ENCODE data around the gene TAL1. TPM values are rescaled to one million over a fixed set of nuclear protein-coding genes. Genes with fewer than 3 reads are reported as not detected.
"Not testable (repeated sequence)": the region's sequence is repeated elsewhere in the genome, so short reads cannot be mapped to it uniquely, and the experiment has no call there.

TAL1 gene
- total and polyA plus RNA-seq, 2 experiments from 2014 or later = not detected

- not testable (repeated sequence) for ATAC-seq; H3K4me3 ChIP-seq; H3F3A ChIP-seq (replicated peaks; ENCODE audit: low read depth); H2AFZ ChIP-seq; H3K36me3 ChIP-seq (ENCODE audit: insufficient read depth); H3K9me3 Mint-ChIP-seq; H3K79me2 ChIP-seq (replicated peaks; ENCODE audit: insufficient read depth); H3K4me3 Mint-ChIP-seq; H3K27ac ChIP-seq (ENCODE audit: low read depth); H3K36me3 Mint-ChIP-seq (ENCODE audit: low read depth); H4K20me1 ChIP-seq (replicated peaks; ENCODE audit: insufficient read depth); H3K27ac Mint-ChIP-seq; H3K9me2 ChIP-seq (ENCODE audit: insufficient read depth); DNase-seq (ENCODE audit: low spot score)
- H3K27me3 ChIP-seq (ENCODE audit: insufficient read depth) = peaks cover 34% of the 10 kb centered on the region
- Mint-ChIP-seq H3K4me1 (peaks cover 36% of the 10 kb centered on the region), H3K27me3 (ENCODE audit: insufficient read depth, low read depth, poor library complexity) (peaks cover 36% of the 10 kb centered on the region)
- peaks cover 25% of the 10 kb centered on the region for H3K4me1 ChIP-seq (ENCODE audit: insufficient read depth)
- H3K4me2 ChIP-seq = peak overlapping the region; percentile 2; the same call in 1 of the 2 replicates
Observed at GRCh38 chr1:47193496-47193895, 38.5 kb downstream of the TAL1 start.

DNA sequence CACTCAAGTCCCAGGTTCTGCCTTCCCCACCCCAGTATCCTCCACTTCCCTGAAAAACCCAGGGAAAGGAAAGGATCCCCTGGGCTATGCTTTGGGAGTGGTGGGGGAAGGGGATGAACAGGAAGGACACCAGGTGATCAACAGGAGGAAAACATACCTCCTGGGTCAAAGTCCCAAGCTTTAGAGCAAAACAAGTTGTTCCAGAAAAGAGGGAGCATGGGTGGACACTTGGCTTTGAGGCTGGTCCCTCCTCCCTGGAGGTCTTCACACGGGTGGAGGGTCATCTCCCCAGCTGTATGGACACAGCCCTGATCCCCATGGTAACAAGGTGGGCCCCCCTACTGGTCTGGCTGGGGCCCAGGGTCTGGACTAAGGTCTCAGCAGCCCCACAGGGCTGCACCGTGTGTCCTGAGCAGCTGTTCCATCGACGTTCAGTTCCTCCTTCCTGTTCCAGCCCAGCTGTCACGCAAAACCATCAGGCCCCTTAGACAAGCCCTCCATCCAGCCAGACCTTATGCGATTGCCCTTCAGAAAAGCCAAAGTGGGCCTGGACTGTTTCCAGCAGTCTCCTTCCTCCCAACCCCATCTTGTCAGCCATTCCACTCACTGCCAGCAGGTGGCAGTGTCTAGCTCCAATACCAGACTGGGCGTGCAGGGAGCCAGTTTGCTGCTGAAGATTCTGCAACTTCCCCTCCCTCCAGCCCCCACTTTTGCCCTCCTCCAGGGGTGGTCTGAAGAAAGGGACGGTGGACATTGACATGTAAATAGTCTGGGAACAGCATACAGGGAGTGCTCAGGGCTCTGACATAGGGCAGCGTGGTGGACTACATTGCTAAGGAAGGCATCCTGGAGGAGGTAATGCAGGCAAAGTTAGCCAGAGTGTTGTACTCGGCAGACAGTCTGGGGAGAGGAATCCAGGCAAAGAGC lies 39.3 kb downstream of the TAL1 start:
- Histone ChIP-seq H3K27me3 (ENCODE audit: insufficient read depth) (peaks cover 32% of the 10 kb centered on the region), H3F3A (replicated peaks; ENCODE audit: low read depth) (no peaks in the 10 kb centered on the region), H3K79me2 (replicated peaks; ENCODE audit: insufficient read depth) (no peaks in the 10 kb centered on the region), H2AFZ (no peak overlapping the region), H3K4me1 (ENCODE audit: insufficient read depth) (peaks cover 25% of the 10 kb centered on the region), H3K27ac (ENCODE audit: low read depth) (no peak overlapping the region), H3K4me3 (no peak overlapping the region), H3K4me2 (peak overlapping the region; percentile 11; the same call in 1 of the 2 replicates), H3K36me3 (ENCODE audit: insufficient read depth) (no peaks in the 10 kb centered on the region), H4K20me1 (replicated peaks; ENCODE audit: insufficient read depth) (peaks cover 7% of the 10 kb centered on the region; the same call in 1 of the 2 replicates), H3K9me2 (ENCODE audit: insufficient read depth) (0 out of 2 replicates have a peak, but pooled peaks cover 3% of the 10 kb centered on the region)
- peak; percentile 97 for DNase-seq (ENCODE audit: low spot score)
- Mint-ChIP-seq H3K36me3 (ENCODE audit: low read depth) (no peaks in the 10 kb centered on the region), H3K27me3 (ENCODE audit: insufficient read depth, low read depth, poor library complexity) (peaks cover 35% of the 10 kb centered on the region), H3K4me1 (peaks cover 36% of the 10 kb centered on the region), H3K9me3 (no peaks in the 10 kb centered on the region), H3K4me3 (peak overlapping the region; percentile 48; the same call in 2 of the 3 replicates), H3K27ac (no peak overlapping the region)
- ATAC-seq = peak; percentile 93
- no peak for TF ChIP-seq REST (IDR thresholded peaks at IDR 0.05; ENCODE audit: unreplicated experiment)
- peak; percentile 19 for TF ChIP-seq EZH2 (IDR thresholded peaks at IDR 0.05; ENCODE audit: low read depth, unreplicated experiment)
- TF ChIP-seq CTCF (conservative IDR thresholded peaks at IDR 0.05; ENCODE audit: low read depth in 2 of 2) = peak; percentile 96 to 99
- TF ChIP-seq CREB1 (CRISPR knock-in tag; IDR thresholded peaks at IDR 0.05; ENCODE audit: low read depth) = peak; percentile 43; the same call in 1 of the 2 replicates
